Measurements from ENCODE around the gene TMSB15B.

DNA sequence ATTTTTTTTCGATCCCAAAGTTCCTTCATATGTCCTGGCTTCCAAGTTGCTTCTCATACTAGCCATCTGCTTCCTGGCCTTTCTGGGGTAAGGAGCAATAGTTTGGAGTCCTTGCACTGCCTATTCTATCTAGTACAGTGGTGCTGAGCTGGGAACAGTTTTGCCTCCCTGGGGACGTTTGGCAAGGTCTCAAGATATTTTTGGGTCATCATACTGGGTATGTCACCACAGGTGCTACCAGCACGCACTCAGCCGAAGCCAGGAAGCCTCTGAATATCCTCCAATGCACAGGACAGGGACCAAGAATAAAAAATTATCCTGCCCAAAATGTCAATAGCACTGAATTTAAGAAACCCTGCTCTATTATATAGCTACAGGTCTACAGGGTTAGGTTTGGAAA lies 35.4 kb upstream of the TMSB15B start:
- TF ChIP-seq, protein P1, sequence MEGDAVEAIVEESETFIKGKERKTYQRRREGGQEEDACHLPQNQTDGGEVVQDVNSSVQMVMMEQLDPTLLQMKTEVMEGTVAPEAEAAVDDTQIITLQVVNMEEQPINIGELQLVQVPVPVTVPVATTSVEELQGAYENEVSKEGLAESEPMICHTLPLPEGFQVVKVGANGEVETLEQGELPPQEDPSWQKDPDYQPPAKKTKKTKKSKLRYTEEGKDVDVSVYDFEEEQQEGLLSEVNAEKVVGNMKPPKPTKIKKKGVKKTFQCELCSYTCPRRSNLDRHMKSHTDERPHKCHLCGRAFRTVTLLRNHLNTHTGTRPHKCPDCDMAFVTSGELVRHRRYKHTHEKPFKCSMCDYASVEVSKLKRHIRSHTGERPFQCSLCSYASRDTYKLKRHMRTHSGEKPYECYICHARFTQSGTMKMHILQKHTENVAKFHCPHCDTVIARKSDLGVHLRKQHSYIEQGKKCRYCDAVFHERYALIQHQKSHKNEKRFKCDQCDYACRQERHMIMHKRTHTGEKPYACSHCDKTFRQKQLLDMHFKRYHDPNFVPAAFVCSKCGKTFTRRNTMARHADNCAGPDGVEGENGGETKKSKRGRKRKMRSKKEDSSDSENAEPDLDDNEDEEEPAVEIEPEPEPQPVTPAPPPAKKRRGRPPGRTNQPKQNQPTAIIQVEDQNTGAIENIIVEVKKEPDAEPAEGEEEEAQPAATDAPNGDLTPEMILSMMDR (IDR thresholded peaks at IDR 0.05): no peak
- TF ChIP-seq POLR2AphosphoS5 (IDR thresholded peaks at IDR 0.05) (no peak), EP300 (IDR thresholded peaks at IDR 0.05; ENCODE audit: low read depth) (no peak)

All from transverse colon (tissue), 4 donors.